B cell (primary cell): ENCODE data around the gene CEL. TPM values are rescaled to one million over a fixed set of nuclear protein-coding genes. Genes with fewer than 3 reads are reported as not detected.

ENCODE experiments used
- ATAC-seq: fragments of 200-7000 bp; cut with Tn5 transposase; one replicate; pipeline ENCODE4 v1.10.0; 2021; ENCODE audit warnings: low read depth, mild to moderate bottlenecking, moderate number of reproducible peaks, moderate library complexity
- CTCF ChIA-PET: fragments of 350-600 bp; sonication (Branson Sonifier 250); formaldehyde crosslinking; loops from one replicate; lab custom pipeline; 2021; ENCODE audit warnings: antibody characterized with exemption, inconsistent platforms; lab: Charles Lee
- POLR2A ChIA-PET: fragments of 350-600 bp; sonication (Branson Sonifier 250); formaldehyde crosslinking; loops from one replicate; lab custom pipeline; 2021; ENCODE audit warnings: antibody characterized with exemption; lab: Charles Lee
- DNase-seq: peaks from one replicate; pipeline ENCODE4 v3.0.0; 2013
- H2AFZ ChIP-seq: 2 replicates; pipeline ENCODE4 v1.6.1; 2012; ENCODE audit warnings: mild to moderate bottlenecking, low read depth, low read length; ENCODE audit not compliant: insufficient read depth, poor library complexity, severe bottlenecking
- H3K27ac ChIP-seq, 2 donors: 1 replicate in 1 of 2; 2 replicates in 1 of 2; pipeline ENCODE4 v1.5.1; 2012 to 2013; ENCODE audit warnings: low read length in 2 of 2, mild to moderate bottlenecking in 2 of 2, moderate library complexity in 1 of 2
- H3K27me3 ChIP-seq, 4 experiments: fragments of 200-600 bp in 1 of 4; sonication (generic) in 1 of 4; replicated peaks in 1 of 4; 1 replicate in 2 of 4; 2 replicates in 2 of 4; pipeline versions ENCODE4 v1.6.1 to v1.7.0; 2013 to 2016; ENCODE audit warnings: low read length in 3 of 4, mild to moderate bottlenecking in 2 of 4, mixed read lengths in 1 of 4, moderate library complexity in 1 of 4; ENCODE audit not compliant: insufficient read depth in 4 of 4, control insufficient read depth in 3 of 4; ENCODE audit errors: control extremely low read depth in 1 of 4
- H3K36me3 ChIP-seq, 2 experiments: replicated peaks in 1 of 2; 1 replicate in 1 of 2; 2 replicates in 1 of 2; pipeline versions ENCODE4 v1.6.1 to v1.7.1; 2013; ENCODE audit warnings: low read length in 1 of 2; ENCODE audit not compliant: insufficient read depth in 2 of 2, control insufficient read depth in 1 of 2; ENCODE audit errors: control extremely low read depth in 1 of 2, extremely low read depth in 1 of 2
- H3K4me1 ChIP-seq, 2 donors: fragments of 200-600 bp in 1 of 2; sonication (generic) in 1 of 2; 1 replicate in 1 of 2; 2 replicates in 1 of 2; pipeline versions ENCODE4 v1.5.1 to v1.6.1; 2013 to 2017; ENCODE audit warnings: low read length in 2 of 2; ENCODE audit not compliant: control insufficient read depth in 2 of 2, insufficient read depth in 2 of 2
- H3K4me2 ChIP-seq: replicated peaks from 2 replicates; pipeline ENCODE3; 2012; ENCODE audit warnings: mild to moderate bottlenecking, low read depth, low read length; ENCODE audit not compliant: poor library complexity, severe bottlenecking
- H3K4me3 ChIP-seq, 5 experiments: fragments of 200-600 bp in 1 of 5; sonication (generic) in 1 of 5; 1 replicate in 3 of 5; 2 replicates in 2 of 5; pipeline versions ENCODE4 v1.5.1 to v1.7.0; 2011 to 2016; ENCODE audit warnings: low read length in 4 of 5, mild to moderate bottlenecking in 4 of 5, low read depth in 2 of 5, control low read depth in 1 of 5, moderate library complexity in 1 of 5; ENCODE audit not compliant: insufficient read depth in 1 of 5; ENCODE audit errors: control extremely low read depth in 1 of 5, extremely low read depth in 1 of 5
- H3K79me2 ChIP-seq: fragments of 200-600 bp; sonication (generic); one replicate; pipeline ENCODE4 v1.6.0; 2016; ENCODE audit warnings: low read length; ENCODE audit not compliant: control insufficient read depth, insufficient read depth
- H3K9ac ChIP-seq: fragments of 200-600 bp; sonication (generic); 2 replicates; pipeline ENCODE4 v1.6.1; 2017; ENCODE audit warnings: mild to moderate bottlenecking, low read length, moderate library complexity
- H3K9me3 ChIP-seq, 3 donors: one replicate each; pipeline versions ENCODE4 v1.6.1 to v1.7.1; 2013; ENCODE audit warnings: low read length in 2 of 3; ENCODE audit not compliant: control insufficient read depth in 2 of 3, insufficient read depth in 1 of 3; ENCODE audit errors: control extremely low read depth in 1 of 3
- H4K20me1 ChIP-seq: 2 replicates; pipeline ENCODE4 v1.6.0; 2012; ENCODE audit warnings: mild to moderate bottlenecking, low read length; ENCODE audit not compliant: insufficient read depth, control insufficient read depth, poor library complexity, severe bottlenecking
- H3K27ac Mint-ChIP-seq: one replicate; pipeline ENCODE4 v1.8.0; 2021; ENCODE audit warnings: mixed read lengths
- H3K27me3 Mint-ChIP-seq: one replicate; pipeline ENCODE4 v1.8.0; 2021; ENCODE audit warnings: mixed read lengths
- H3K4me1 Mint-ChIP-seq: one replicate; pipeline ENCODE4 v1.8.0; 2021; ENCODE audit warnings: mixed read lengths
- H3K4me3 Mint-ChIP-seq: one replicate; pipeline ENCODE4 v1.8.0; 2021; ENCODE audit warnings: mixed read lengths
- H3K9me3 Mint-ChIP-seq: one replicate; pipeline ENCODE4 v1.8.0; 2022; ENCODE audit warnings: mixed read lengths; ENCODE audit not compliant: insufficient read depth
- EZH2 ChIP-seq: IDR thresholded peaks from 2 replicates; pipeline ENCODE4 v1.6.1; 2012; ENCODE audit warnings: borderline replicate concordance, low read depth, mild to moderate bottlenecking, moderate library complexity, low read length; ENCODE audit not compliant: insufficient read depth, poor library complexity, severe bottlenecking
- WGBS: methylation state at CpG from one replicate; pipeline ENCODE4 v1.1.5; 2013; ENCODE audit warnings: missing lambda C conversion rate; ENCODE audit not compliant: insufficient coverage; 5-methylcytosine and 5-hydroxymethylcytosine counted together
- intact Hi-C: fragments of 100-400 bp; cut with micrococcal nuclease; formaldehyde crosslinking; loops from one replicate; pipeline ENCODE4 v1.10.0; 2022
- polyA plus RNA-seq: library from polyadenylated mRNA; depleted of rRNA; stranded (reverse); fragments of >200 nt; gene quantifications from 2 replicates; pipeline ENCODE4 v1.2.3, GENCODE V29; 2012
- total RNA-seq, 2 donors: library from RNA; stranded (reverse); fragments of 120-200 nt in 1 of 2; gene quantifications; 1 replicate in 1 of 2; 2 replicates in 1 of 2; pipeline versions ENCODE4 v1.2.3 to v1.2.4, GENCODE V29; 2013 to 2022
- TF ChIP-seq, protein P1 (sequence below): fragments of 200-600 bp; IDR thresholded peaks from one replicate; pipeline ENCODE4 v1.8.0; 2022; ENCODE audit warnings: antibody characterized with exemption, mild to moderate bottlenecking

CEL gene
- total and polyA plus RNA-seq, 2 donors (not counting 1 experiment from before 2014, with no cell fraction given) = 0.51 to 0.57 TPM

- Histone ChIP-seq H3K79me2 (no peaks in the 10 kb centered on the region), H3K4me1 (no peaks in the 10 kb centered on the region), H3K27ac (no peak overlapping the region), H2AFZ (no peak overlapping the region), H3K36me3 (peaks cover 0 to 78% of the 10 kb centered on the region in 2 experiments), H3K4me3 (no peak overlapping the region), H3K27me3 (no peaks in the 10 kb centered on the region), H3K9me3 (peaks cover 0 to 5% (median 0%) of the 10 kb centered on the region in 3 donors), H3K9ac (no peak overlapping the region), H4K20me1 (no peaks in the 10 kb centered on the region), H3K4me2 (no peak overlapping the region)
- H3K4me3 Mint-ChIP-seq = no peak overlapping the region
- DNase-seq (peak; percentile 22), ATAC-seq (no peak)
- no peak overlapping the region for H3K27ac Mint-ChIP-seq
- H3K27me3 Mint-ChIP-seq = no peaks in the 10 kb centered on the region
- intact Hi-C loops = loop anchor here (1.0 kb wide), 4 partner anchors 19 to 78 kb away; partner anchors contain the start of gene RALGDS
- WGBS = 96% methylated on average over 20 of the region's 21 CpGs
- CTCF ChIA-PET = interaction anchor here (0.8 to 26.5 kb wide), 13 partner anchors 9 to 83 kb away, joined by 3 to 599 read pairs (median 6); partner anchors contain the start of gene RALGDS
- TF ChIP-seq, protein P1, sequence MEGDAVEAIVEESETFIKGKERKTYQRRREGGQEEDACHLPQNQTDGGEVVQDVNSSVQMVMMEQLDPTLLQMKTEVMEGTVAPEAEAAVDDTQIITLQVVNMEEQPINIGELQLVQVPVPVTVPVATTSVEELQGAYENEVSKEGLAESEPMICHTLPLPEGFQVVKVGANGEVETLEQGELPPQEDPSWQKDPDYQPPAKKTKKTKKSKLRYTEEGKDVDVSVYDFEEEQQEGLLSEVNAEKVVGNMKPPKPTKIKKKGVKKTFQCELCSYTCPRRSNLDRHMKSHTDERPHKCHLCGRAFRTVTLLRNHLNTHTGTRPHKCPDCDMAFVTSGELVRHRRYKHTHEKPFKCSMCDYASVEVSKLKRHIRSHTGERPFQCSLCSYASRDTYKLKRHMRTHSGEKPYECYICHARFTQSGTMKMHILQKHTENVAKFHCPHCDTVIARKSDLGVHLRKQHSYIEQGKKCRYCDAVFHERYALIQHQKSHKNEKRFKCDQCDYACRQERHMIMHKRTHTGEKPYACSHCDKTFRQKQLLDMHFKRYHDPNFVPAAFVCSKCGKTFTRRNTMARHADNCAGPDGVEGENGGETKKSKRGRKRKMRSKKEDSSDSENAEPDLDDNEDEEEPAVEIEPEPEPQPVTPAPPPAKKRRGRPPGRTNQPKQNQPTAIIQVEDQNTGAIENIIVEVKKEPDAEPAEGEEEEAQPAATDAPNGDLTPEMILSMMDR = no peak
- no peak for TF ChIP-seq EZH2
- no peaks in the 10 kb centered on the region for H3K4me1 Mint-ChIP-seq
- POLR2A ChIA-PET = interaction anchor here (1.2 kb wide), 1 partner anchor 45 kb away, joined by 4 read pairs; no protein-coding TSS in a partner anchor
- H3K9me3 Mint-ChIP-seq = no peaks in the 10 kb centered on the region
These were observed 40.6 kb downstream of the CEL start for GRCh38 chr9:133102190-133103021.
